Hepatocyte (in vitro differentiated cells): ENCODE results near the gene FIGNL2.

ENCODE experiments used
- CTCF ChIP-seq: fragments of 200-600 bp; sonication (generic); IDR thresholded peaks from 2 replicates; pipeline ENCODE4 v1.5.1; 2016; ENCODE audit warnings: antibody characterized with exemption, mild to moderate bottlenecking; ENCODE audit not compliant: poor library complexity
- EZH2phosphoT487 ChIP-seq: fragments of 200-600 bp; sonication (generic); IDR thresholded peaks from one replicate; pipeline ENCODE4 v1.6.1; 2018; ENCODE audit warnings: antibody characterized with exemption, mild to moderate bottlenecking, low read depth, moderate library complexity; ENCODE audit not compliant: unreplicated experiment, severe bottlenecking

GRCh38 chr12:51801027-51801426 lies 47.5 kb downstream of the FIGNL2 start:
- TF ChIP-seq CTCF (no peak), EZH2phosphoT487 (no peak)
